Upper lobe of left lung (tissue), 4 donors: ENCODE measurements around the gene LYPD6B.

Source experiments
- CTCF ChIP-seq, 6 experiments: fragments of 450-650 bp in 4 of 6; fragments of 200-600 bp in 2 of 6; sonication (generic) in 2 of 6; IDR thresholded peaks; one replicate each; pipeline ENCODE4 v1.5.1; 2016 to 2019; ENCODE audit warnings: antibody characterized with exemption in 6 of 6
- EP300 ChIP-seq, 4 donors: sonication (generic); formaldehyde crosslinking; IDR thresholded peaks; one replicate each; pipeline ENCODE4 v1.5.1; 2017; ENCODE audit warnings: antibody characterized with exemption in 4 of 4, control low read depth in 2 of 4
- POLR2A ChIP-seq, 4 donors: fragments of 450-650 bp; IDR thresholded peaks; one replicate each; pipeline ENCODE4 v1.5.1; 2016 to 2017; ENCODE audit warnings: antibody characterized with exemption in 4 of 4, mild to moderate bottlenecking in 2 of 4
- POLR2AphosphoS5 ChIP-seq, 2 donors: sonication (generic); formaldehyde crosslinking; IDR thresholded peaks; one replicate each; pipeline ENCODE4 v1.5.1; 2017; ENCODE audit warnings: antibody characterized with exemption in 2 of 2

- no peak for TF ChIP-seq CTCF (IDR thresholded peaks at IDR 0.05)
- no peak for TF ChIP-seq POLR2A (IDR thresholded peaks at IDR 0.05)
- TF ChIP-seq POLR2AphosphoS5 (IDR thresholded peaks at IDR 0.05) = no peak
- no peak for TF ChIP-seq EP300 (IDR thresholded peaks at IDR 0.05)
Measured at GRCh38 chr2:149235816-149236375, 197.4 kb downstream of the LYPD6B start.
